SK-N-SH (cell line): ENCODE data around the gene SSNA1. TPM values are rescaled to one million over a fixed set of nuclear protein-coding genes. Genes with fewer than 3 reads are reported as not detected.

ENCODE experiments used
- CTCF ChIA-PET: fragments of 300-600, 350-600 bp; formaldehyde crosslinking; extraction: SDS; loops from one replicate; lab custom pipeline; 2021; lab: Yijun Ruan, JAX
- POLR2A ChIA-PET: fragments of 350-600 bp; sonication (Branson Sonifier 250); formaldehyde crosslinking; extraction: SDS; loops from one replicate; lab custom pipeline; 2020; ENCODE audit warnings: antibody characterized with exemption, inconsistent platforms; lab: Yijun Ruan, JAX
- DNase-seq: peaks from one replicate; pipeline ENCODE4 v3.0.0; 2012
- H2AFZ ChIP-seq: fragments of 200-600 bp; sonication (generic); 2 replicates; pipeline ENCODE4 v1.8.1; 2016; ENCODE audit warnings: antibody characterized with exemption, mild to moderate bottlenecking, low read depth
- H3F3A ChIP-seq: fragments of 200-600 bp; sonication (generic); replicated peaks from 2 replicates; pipeline ENCODE3; 2016; ENCODE audit warnings: antibody characterized with exemption, mild to moderate bottlenecking; ENCODE audit not compliant: insufficient read depth
- H3K27ac ChIP-seq, 2 experiments: fragments of 200-500 bp in 1 of 2; fragments of 200-600 bp in 1 of 2; sonication (Bioruptor generic) in 1 of 2; sonication (generic), shearing (Covaris generic) in 1 of 2; 2 replicates each; pipeline versions ENCODE4 v1.5.1 to v1.6.1; 2014 to 2016; ENCODE audit warnings: low read depth in 2 of 2, inconsistent platforms in 1 of 2, low read length in 1 of 2, mild to moderate bottlenecking in 1 of 2, mixed read lengths in 1 of 2
- H3K27me3 ChIP-seq: fragments of 200-600 bp; sonication (generic), shearing (Covaris generic); 2 replicates; pipeline ENCODE4 v1.6.1; 2016; ENCODE audit warnings: mixed run types; ENCODE audit not compliant: insufficient read depth
- H3K36me3 ChIP-seq, 2 experiments: fragments of 200-500 bp in 1 of 2; fragments of 200-600 bp in 1 of 2; sonication (Bioruptor generic) in 1 of 2; sonication (generic) in 1 of 2; replicated peaks in 1 of 2; 2 replicates each; pipeline versions ENCODE3 to v1.5.1; 2014 to 2016; ENCODE audit warnings: low read length in 1 of 2, mild to moderate bottlenecking in 1 of 2; ENCODE audit not compliant: insufficient read depth in 2 of 2, control insufficient read depth in 1 of 2
- H3K4me1 ChIP-seq, 2 experiments: fragments of 200-500 bp in 1 of 2; fragments of 200-600 bp in 1 of 2; sonication (Bioruptor generic) in 1 of 2; sonication (generic), shearing (Covaris generic) in 1 of 2; 2 replicates each; pipeline versions ENCODE4 v1.5.1 to v1.6.1; 2014 to 2016; ENCODE audit warnings: low read depth in 1 of 2, low read length in 1 of 2, mixed run types in 1 of 2; ENCODE audit not compliant: insufficient read depth in 2 of 2, control insufficient read depth in 1 of 2
- H3K4me2 ChIP-seq: fragments of 200-600 bp; sonication (generic), shearing (Covaris generic); 2 replicates; pipeline ENCODE4 v1.6.1; 2017; ENCODE audit warnings: mixed run types
- H3K4me3 ChIP-seq, 2 experiments: fragments of 200-500 bp in 1 of 2; fragments of 200-600 bp in 1 of 2; sonication (Bioruptor generic) in 1 of 2; sonication (generic), shearing (Covaris generic) in 1 of 2; 2 replicates each; pipeline versions ENCODE4 v1.5.1 to v1.8.1; 2014 to 2016; ENCODE audit warnings: low read depth in 2 of 2, inconsistent platforms in 1 of 2, low read length in 1 of 2, mild to moderate bottlenecking in 1 of 2, mixed read lengths in 1 of 2, moderate library complexity in 1 of 2
- H3K79me2 ChIP-seq: fragments of 200-600 bp; sonication (generic); 2 replicates; pipeline ENCODE4 v1.8.1; 2017; ENCODE audit warnings: mild to moderate bottlenecking; ENCODE audit not compliant: insufficient read depth
- H3K9ac ChIP-seq: fragments of 200-600 bp; sonication (generic); 2 replicates; pipeline ENCODE4 v1.6.1; 2017; ENCODE audit warnings: mixed run types
- H3K9me2 ChIP-seq: fragments of 200-600 bp; sonication (generic); 2 replicates; pipeline ENCODE4 v1.6.1; 2017; ENCODE audit warnings: mixed run types
- H3K9me3 ChIP-seq: fragments of 200-600 bp; sonication (generic); 2 replicates; pipeline ENCODE4 v1.6.1; 2017; ENCODE audit warnings: mixed run types, mild to moderate bottlenecking, moderate library complexity
- H4K20me1 ChIP-seq: fragments of 200-600 bp; sonication (generic); 2 replicates; pipeline ENCODE4 v1.6.1; 2017; ENCODE audit warnings: mild to moderate bottlenecking, mixed run types; ENCODE audit not compliant: insufficient read depth
- ELF1 ChIP-seq: IDR thresholded peaks from 2 replicates; pipeline ENCODE4 v1.4.0; 2012
- EP300 ChIP-seq, 2 experiments: IDR thresholded peaks; 2 replicates each; pipeline versions ENCODE4 v1.4.0 to v1.6.1; 2012; ENCODE audit warnings: borderline replicate concordance in 1 of 2, low read depth in 1 of 2, low read length in 1 of 2
- EZH2phosphoT487 ChIP-seq: fragments of 200-600 bp; sonication (generic); IDR thresholded peaks from 2 replicates; pipeline ENCODE4 v1.6.1; 2017; ENCODE audit warnings: low read depth, mixed run types, mild to moderate bottlenecking, antibody characterized with exemption, moderate library complexity, borderline replicate concordance
- FOXJ3 ChIP-seq: sonication (generic); formaldehyde crosslinking; IDR thresholded peaks from 2 replicates; pipeline ENCODE4 v1.5.1; 2020; ENCODE audit warnings: mild to moderate bottlenecking, missing genetic modification reagents
- GATA2 ChIP-seq: sonication (generic); formaldehyde crosslinking; IDR thresholded peaks from 2 replicates; pipeline ENCODE4 v1.5.0; 2020; ENCODE audit warnings: mild to moderate bottlenecking, missing genetic modification reagents
- MAX ChIP-seq: IDR thresholded peaks from 2 replicates; pipeline ENCODE4 v1.4.0; 2012; ENCODE audit warnings: low read depth
- PBX3 ChIP-seq: IDR thresholded peaks from 2 replicates; pipeline ENCODE4; 2012
- RXRA ChIP-seq: IDR thresholded peaks from 2 replicates; pipeline ENCODE4 v1.4.0; 2012; ENCODE audit warnings: low read depth, mild to moderate bottlenecking, borderline replicate concordance
- TAF1 ChIP-seq: IDR thresholded peaks from 2 replicates; pipeline ENCODE4 v1.6.1; 2012; ENCODE audit warnings: low read depth, mild to moderate bottlenecking, low read length, moderate library complexity, borderline replicate concordance
- YY1 ChIP-seq: IDR thresholded peaks from 2 replicates; pipeline ENCODE4 v1.4.0; 2012; ENCODE audit warnings: low read depth, mild to moderate bottlenecking
- WGBS: methylation state at CpG from one replicate; pipeline ENCODE4 v1.1.6; 2017; ENCODE audit warnings: low lambda C conversion rate; 5-methylcytosine and 5-hydroxymethylcytosine counted together
- polyA plus RNA-seq, 3 experiments: library from polyadenylated mRNA; depleted of rRNA; stranded (reverse); fragments of >200 nt; gene quantifications; 2 replicates each; pipeline ENCODE4 v1.2.3, GENCODE V29; 2012

Gene SSNA1
- polyA plus RNA-seq, 1 of the 3 experiments (the other 2 are of a cell fraction) = 124 TPM

- no peaks in the 10 kb centered on the region for H4K20me1 ChIP-seq
- H3K4me3 ChIP-seq = no peak overlapping the region
- H3K79me2 ChIP-seq = no peaks in the 10 kb centered on the region
- TF ChIP-seq EP300 (IDR thresholded peaks at IDR 0.05; ENCODE audit: borderline replicate concordance in 1 of 2, low read depth in 1 of 2, low read length in 1 of 2) (no peak), FOXJ3 (CRISPR knock-in tag) (no peak), TAF1 (no peak)
- ChIA-PET POLR2A (interaction anchor here (0.7 kb wide), 1 partner anchor 394 kb away, joined by 3 read pairs; no protein-coding TSS in a partner anchor), CTCF (interaction anchor here (0.6 to 1.2 kb wide), 2 partner anchors 32 to 80 kb away, joined by 3 to 5 read pairs; partner anchors contain the start of genes ANAPC2 and SSNA1)
- no peaks in the 10 kb centered on the region for H3F3A ChIP-seq
- H3K9me2 ChIP-seq = no peaks in the 10 kb centered on the region
- H2AFZ ChIP-seq = no peak overlapping the region
- WGBS = 82% methylated on average over 35 of the region's 65 CpGs
- no peak overlapping the region for H3K27ac ChIP-seq
- no peaks in the 10 kb centered on the region for H3K9me3 ChIP-seq
- peaks cover 0 to 3% of the 10 kb centered on the region in 2 experiments; a peak in 1 of 4 replicates for H3K4me1 ChIP-seq
- no peak overlapping the region for H3K9ac ChIP-seq
- no peaks in the 10 kb centered on the region for H3K36me3 ChIP-seq
- no peak overlapping the region for H3K4me2 ChIP-seq
- H3K27me3 ChIP-seq = no peaks in the 10 kb centered on the region
- DNase-seq = peak; percentile 88
Observed at GRCh38 chr9:137156567-137157375, 31.7 kb upstream of the SSNA1 start.

GRCh38 chr9:137157618-137158415, 30.7 kb upstream of the SSNA1 start:
- no peaks in the 10 kb centered on the region for H3K9me2 ChIP-seq
- ChIA-PET CTCF (interaction anchor here (1.0 to 1.5 kb wide), 3 partner anchors 14 to 79 kb away, joined by 3 to 5 read pairs (median 4); partner anchors contain the start of genes RNF224 and TMEM210), POLR2A (interaction anchor here (0.7 kb wide), 1 partner anchor 395 kb away, joined by 3 read pairs; no protein-coding TSS in a partner anchor)
- TF ChIP-seq PBX3 (no peak), EZH2phosphoT487 (no peak), YY1 (no peak), TAF1 (no peak), GATA2 (CRISPR knock-in tag) (no peak), ELF1 (no peak), EP300 (IDR thresholded peaks at IDR 0.05; ENCODE audit: borderline replicate concordance in 1 of 2, low read depth in 1 of 2, low read length in 1 of 2) (no peak), MAX (no peak), RXRA (no peak)
- no peaks in the 10 kb centered on the region for H3F3A ChIP-seq
- no peaks in the 10 kb centered on the region for H3K9me3 ChIP-seq
- H3K4me3 ChIP-seq = no peak overlapping the region
- no peak for DNase-seq
- H3K36me3 ChIP-seq = no peaks in the 10 kb centered on the region
- H2AFZ ChIP-seq = no peak overlapping the region
- no peaks in the 10 kb centered on the region for H3K79me2 ChIP-seq
- no peaks in the 10 kb centered on the region for H4K20me1 ChIP-seq
- no peak overlapping the region for H3K9ac ChIP-seq
- 52% methylated on average over 12 of the region's 19 CpGs for WGBS
- H3K4me1 ChIP-seq = peaks cover 0 to 3% of the 10 kb centered on the region in 2 experiments; a peak in 1 of 4 replicates
- no peaks in the 10 kb centered on the region for H3K27me3 ChIP-seq
- H3K27ac ChIP-seq = no peak overlapping the region
- H3K4me2 ChIP-seq = no peak overlapping the region
